HTERT RPE-1 (cell line): Measurements from ENCODE around the gene UST.
"Not testable (repeated sequence)": the region's sequence is repeated elsewhere in the genome, so short reads cannot be mapped to it uniquely, and the experiment has no call there.

Source experiments
- in situ Hi-C: fragments of 300-500 bp; cut with MboI; formaldehyde crosslinking; loops from 4 replicates; pipeline ENCODE4 v1.14.3; 2020; ENCODE audit warnings: low sequenced_read_pairs

UST gene

GRCh38 chr6:148999929-149000468 is 253.2 kb downstream of the UST start:
- in situ Hi-C loops, result no loop called here

GRCh38 chr6:149001422-149001821 is 254.6 kb downstream of the UST start:
- in situ Hi-C loops, result no loop called here

DNA sequence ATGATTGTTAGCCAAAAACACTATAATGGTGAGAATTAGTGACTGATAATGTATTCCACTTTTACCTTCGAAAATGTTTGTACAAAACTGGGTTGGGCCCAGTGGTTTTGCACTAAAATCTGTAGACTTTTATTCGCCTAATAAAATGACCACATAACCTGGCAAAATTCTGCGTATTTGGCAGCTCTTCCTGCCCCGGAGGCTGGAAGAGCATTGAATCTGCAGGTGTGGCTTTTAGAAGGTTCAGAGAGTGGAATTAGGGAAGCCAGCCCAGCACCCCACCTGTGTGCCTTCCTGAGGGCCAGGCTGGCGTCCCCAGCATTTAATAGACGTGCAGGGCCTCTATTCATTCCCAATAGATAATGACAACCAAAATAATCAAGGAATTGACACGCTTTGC is 256.7 kb downstream of the UST start:
- in situ Hi-C loops, result no loop called here

- in situ Hi-C loops, result no loop called here
These were observed 257.8 kb downstream of the UST start for GRCh38 chr6:149004664-149005063.

DNA sequence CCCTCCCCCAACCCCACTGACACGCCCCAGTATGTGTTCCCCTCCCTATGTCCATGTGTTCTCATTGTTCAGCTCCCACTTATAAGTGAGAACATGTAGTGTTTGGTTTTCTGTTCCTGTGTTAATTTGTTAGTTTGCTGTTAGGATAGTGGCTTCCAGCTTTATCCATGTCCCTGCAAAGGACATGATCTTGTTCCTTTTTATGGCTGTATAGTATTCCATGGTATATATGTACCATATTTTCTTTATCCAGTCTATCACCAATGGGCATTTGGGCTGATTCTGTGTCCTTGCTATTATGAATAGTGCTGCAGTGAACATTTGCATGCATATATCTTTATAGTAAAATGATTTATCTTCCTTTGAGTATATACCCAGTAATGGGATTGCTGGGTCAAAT is 259.4 kb downstream of the UST start:
- in situ Hi-C loops, result not testable (repeated sequence)

GRCh38 chr6:149006671-149007070 is 259.8 kb downstream of the UST start:
- in situ Hi-C loops, result no loop called here

DNA sequence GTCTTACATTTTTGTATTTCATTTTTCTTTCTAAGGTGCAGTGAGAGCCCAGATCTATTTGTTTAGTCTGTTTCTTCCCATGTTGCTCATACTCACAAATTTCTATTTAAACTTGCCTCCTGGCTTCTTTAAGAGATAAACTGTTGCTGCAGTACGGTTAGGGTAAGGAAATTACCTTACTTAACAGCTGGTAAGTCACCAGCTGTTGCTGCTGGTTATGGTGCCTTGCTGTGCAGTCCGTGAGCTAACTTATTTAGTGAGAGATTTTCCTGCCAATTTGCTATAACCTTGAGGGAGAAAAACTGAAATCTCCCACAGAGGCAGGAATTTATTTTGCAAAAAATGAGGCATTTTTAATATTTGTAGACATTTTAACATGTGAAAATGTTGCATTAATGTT is 261.0 kb downstream of the UST start:
- in situ Hi-C loops, result no loop called here

DNA sequence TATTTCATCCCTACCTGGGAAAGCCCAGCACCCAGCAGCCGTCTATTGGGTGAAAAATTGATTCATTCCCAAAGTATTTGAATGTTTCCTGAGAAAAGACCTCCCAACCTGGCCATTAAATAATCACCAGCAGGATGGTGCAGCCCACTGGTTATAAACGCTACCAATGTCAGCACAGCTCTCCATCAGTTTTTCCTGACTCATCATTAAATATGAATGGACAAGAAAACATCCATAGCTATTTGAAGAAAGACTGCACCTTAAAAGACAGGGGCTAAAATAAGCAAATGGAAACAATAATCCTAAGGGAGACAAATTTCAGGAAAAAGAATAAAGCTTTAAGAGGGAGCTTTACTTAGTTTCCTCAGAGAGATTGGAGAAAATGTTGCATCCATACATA is 261.9 kb downstream of the UST start:
- in situ Hi-C loops, result no loop called here

- in situ Hi-C loops, result no loop called here
These were observed 265.3 kb downstream of the UST start for GRCh38 chr6:149012040-149012545.

DNA sequence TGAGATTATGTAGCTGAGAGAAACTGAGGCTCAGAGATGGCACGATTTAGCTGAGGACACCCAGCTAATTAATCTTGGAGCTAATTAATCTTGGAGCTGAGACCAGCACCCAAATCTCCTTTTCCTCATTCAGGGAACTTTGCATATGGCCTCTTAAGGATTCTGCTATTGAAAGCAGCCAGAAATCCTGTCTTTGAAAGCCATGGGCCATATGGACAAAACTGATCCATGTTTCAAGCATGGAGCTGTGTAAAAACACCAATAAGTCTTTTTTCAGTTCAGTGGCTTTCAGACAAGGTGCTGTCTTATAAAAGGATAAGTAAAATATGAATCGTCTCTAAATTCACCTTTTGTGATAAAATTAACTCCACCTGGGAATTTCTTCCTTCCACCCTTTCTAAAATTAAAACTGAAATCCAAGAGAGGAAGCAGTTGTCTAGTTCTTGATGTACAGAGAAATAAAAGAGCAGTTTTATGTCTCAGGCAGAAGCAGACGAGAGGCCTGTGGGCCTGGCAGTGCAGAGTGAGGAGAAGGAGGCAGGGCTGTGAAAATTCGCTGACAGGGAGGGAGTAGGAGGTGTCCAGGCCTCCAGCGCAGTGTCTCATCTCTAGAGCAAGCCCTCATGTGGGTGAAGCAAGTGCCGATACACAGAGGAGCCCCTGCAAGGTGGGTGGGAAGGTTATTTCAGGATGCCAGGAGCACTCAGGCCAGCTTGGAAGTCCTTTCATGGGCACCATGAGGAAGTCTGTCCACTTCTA is 266.9 kb downstream of the UST start:
- in situ Hi-C loops, result no loop called here

GRCh38 chr6:149014631-149015534 is 268.1 kb downstream of the UST start:
- in situ Hi-C loops, result no loop called here

DNA sequence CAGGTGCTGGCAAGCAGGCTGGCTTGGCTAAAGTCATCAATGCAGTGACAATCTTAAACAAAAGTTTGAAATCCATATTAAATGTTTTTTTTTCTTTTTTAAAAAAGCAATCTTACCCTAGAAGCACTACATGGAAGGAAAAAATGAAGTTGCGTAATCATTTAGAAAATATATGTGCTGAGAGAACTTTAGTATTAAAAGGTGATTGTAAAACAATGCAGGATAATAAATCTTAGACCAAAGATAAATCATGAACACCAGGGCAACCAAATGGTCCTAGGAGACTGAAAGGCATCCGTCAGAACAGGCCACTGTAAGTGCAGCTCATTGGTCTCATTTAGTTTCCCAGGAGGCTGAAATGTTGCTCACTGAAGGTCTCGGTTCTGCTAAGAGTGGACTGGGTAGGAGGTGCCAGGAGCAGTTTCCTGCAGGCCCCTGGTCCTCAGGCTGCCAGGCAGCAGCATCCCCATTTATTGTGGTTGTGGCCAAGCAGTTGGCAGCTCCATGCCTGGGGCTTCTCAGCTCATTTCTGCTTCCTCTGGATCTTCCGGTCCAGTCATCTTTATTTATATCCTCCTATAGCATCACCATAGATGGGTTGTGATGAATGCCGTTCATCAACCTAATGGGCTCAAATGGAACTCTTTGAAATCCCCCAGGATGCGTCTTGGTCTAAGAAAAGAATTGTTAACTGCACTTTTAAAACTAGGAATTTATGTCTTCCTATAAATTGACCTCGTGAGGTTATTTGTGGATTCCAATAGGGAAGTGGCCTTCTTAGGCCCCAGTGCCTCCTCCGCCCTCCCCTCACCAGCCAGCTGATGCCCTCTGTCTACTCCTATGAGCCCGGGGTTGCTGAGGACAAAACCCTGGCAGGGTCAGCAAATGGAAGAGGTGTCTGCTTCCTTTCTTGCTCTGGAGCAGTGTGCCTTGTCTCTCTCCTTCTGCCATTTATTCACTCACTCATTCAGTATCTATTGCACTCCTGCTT is 269.0 kb downstream of the UST start:
- in situ Hi-C loops, result no loop called here

DNA sequence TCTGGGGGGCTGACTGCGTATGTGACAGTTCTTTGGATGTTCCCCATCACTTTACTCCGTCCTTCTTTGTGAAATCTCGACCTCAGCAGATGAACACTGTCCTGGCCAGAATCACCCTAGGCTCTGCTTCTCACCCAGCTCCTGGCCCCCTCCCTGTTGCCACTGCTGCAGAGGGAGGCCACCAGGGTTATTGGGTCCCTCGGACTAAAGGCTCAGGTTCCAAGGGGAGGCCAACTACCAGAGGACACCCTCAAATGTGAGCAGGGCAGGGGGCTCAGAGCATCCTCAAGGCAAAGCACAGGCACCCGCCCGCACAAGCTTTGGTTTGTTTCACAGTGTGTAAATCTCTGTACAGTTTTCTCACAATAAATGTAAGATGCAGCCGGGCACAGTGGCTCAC is 269.9 kb downstream of the UST start:
- in situ Hi-C loops, result no loop called here

DNA sequence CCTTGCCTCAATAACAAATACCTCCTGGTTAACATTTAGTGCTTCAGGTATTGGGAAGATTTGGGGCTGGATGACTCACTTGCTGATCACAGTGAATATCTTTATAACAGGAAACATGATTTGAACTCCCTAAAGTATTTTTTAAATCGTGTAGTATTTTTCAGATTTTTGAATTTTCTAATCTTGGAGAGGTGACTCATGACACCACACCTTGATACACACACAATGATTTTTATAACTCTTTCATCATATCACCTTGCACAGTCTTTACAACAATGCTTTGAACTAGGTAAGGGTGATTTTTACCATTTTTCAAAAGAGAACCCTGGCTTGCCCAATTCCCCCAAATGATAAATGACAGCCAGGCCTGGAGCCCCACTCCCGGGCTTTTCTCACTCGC is 273.5 kb downstream of the UST start:
- in situ Hi-C loops, result no loop called here

- in situ Hi-C loops, result no loop called here
These were observed 277.5 kb downstream of the UST start for GRCh38 chr6:149024361-149024760.

- in situ Hi-C loops, result no loop called here
These were observed 278.2 kb downstream of the UST start for GRCh38 chr6:149025061-149025460.

DNA sequence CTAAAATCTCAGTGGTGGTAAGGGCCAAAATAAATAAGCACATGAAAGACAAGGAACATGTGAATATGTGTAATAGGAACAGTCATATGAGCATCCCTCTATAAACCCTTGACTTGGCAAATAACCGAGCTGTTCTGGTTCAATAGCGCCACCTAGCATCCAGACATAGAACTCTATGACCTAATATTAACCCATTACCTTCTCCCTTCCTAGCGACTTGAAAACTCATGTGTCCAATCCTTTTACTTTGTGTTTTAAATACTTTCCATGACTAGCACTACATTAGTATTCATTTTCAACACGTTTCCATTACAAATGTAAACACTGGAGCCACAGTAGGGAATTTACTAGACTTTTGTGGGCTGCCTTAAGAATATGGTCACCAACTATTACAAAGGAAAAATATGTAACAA is 279.7 kb downstream of the UST start:
- in situ Hi-C loops, result no loop called here

- in situ Hi-C loops, result no loop called here
These were observed 280.7 kb downstream of the UST start for GRCh38 chr6:149027484-149027883.

- in situ Hi-C loops, result no loop called here
These were observed 282.1 kb downstream of the UST start for GRCh38 chr6:149028767-149029405.
